NK-92 (cell line): ENCODE results near the gene RENBP.

Source experiments
- DNase-seq: peaks from one replicate; lab custom pipeline; 2025; ENCODE audit not compliant: unreplicated experiment; lab: John Stamatoyannopoulos, UW

Gene RENBP

GRCh38 chrX:153971124-153971449, 26.6 kb upstream of the RENBP start:
- no peak for DNase-seq

- DNase-seq, result no peak
Observed at GRCh38 chrX:153970357-153971123, 26.1 kb upstream of the RENBP start.

GRCh38 chrX:153969904-153970356, 25.5 kb upstream of the RENBP start:
- DNase-seq, result no peak

GRCh38 chrX:153969125-153969903, 24.9 kb upstream of the RENBP start:
- DNase-seq, result no peak

DNA sequence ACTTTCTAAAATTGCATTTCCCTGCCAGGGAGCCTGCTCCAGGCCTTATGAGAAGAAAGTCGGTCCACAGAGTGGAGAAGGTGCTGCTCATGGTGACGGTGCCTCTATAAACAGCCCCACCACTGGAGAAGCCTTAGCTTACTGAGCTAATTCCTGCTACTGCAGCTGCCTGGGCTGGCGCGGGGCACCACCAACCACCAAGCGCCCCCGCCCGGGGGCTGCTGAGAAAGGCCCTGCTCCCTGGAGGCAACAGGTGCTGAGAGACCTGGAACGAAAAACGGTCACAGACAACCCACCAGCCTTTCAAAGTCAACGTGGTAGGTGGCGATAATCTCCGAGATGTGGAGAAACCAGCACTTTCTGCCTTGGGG, 24.3 kb upstream of the RENBP start:
- DNase-seq, result no peak

- DNase-seq, result no peak
Observed at GRCh38 chrX:153968255-153968654, 23.8 kb upstream of the RENBP start.

DNA sequence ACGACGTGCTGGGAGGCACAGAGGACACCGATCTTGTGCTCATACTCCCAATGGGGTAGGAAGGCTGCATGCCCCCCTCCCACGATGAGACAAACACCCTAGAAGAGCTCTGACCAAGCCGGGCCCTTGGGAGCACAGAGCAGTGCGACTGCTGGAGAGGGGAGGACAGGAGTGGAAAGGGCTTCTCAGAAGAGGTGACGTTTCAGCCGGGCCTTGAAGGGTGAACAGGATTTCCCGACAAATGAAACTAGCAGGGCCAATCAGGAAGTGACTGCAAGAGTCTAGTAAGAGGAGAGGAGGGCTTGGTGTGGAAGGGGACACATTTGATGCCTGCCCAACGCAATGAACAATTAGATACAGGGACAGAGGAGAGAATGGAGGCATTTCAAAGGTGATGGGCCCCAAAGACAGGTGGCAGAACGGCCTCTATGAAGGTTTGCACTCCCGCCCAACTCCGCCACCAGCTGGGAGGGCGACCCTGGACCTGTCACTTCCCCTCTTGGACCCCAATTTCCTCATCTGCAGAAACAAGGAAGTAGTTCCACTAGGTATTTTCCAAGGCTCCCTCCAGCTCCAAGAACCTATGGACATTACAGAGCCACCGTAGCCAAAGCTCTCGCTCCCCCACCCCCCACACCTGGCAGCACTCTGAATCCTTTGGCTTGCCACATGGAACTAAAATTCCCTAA, 23.2 kb upstream of the RENBP start:
- DNase-seq, result no peak

DNA sequence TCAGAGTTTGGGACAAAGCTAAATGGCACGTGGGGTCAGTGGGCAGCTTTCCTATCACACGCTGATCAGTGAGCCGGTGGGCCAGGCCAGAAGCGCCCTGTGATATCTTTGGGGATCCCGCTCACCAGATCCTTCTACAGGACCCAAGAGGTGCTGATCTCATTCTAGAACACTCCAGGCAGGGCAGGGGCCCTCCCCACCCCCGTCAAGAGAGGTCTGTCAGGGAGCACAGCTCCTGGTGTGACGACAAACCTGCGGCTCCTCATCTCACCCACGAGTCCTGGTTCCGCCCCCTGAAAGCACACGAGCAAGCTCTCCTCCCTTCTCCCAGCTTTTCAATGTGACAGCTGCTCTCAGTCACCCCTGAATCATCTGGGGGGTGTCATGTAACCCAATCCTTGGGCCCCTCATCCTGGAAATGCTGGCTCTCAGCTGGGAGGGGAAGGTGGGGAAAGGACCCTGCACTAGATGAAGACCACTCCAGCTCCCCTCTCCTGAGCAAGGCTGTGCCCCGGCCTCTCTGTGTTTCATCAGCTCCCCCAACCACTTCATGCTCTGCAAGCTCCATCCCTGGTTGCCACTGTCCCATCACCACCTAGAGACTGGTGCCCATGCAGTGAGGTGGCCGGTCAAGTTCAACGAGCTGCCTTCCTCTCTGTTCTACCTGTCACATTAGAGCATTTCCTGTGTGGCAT, 22.5 kb upstream of the RENBP start:
- DNase-seq, result no peak

DNA sequence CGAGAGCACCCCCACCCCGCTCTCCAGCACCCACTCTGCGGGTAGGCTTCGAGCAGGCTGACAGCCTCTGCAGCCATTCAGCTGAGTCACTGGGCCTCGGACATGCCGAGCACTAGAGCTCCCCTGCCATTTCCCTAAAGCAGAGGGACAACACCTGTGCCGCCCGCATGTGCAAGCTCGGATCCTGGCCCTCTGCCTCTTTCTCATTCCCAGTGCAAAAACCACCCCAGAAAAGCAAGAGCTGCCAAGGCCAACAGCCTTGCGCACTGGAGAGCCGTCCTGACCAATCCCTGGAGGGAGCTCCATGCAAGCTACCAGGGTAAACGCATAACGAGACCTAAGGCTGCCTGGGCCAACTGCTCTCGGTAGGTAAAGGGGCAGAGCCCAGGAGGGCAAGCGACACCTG, 21.8 kb upstream of the RENBP start:
- DNase-seq, result no peak

DNA sequence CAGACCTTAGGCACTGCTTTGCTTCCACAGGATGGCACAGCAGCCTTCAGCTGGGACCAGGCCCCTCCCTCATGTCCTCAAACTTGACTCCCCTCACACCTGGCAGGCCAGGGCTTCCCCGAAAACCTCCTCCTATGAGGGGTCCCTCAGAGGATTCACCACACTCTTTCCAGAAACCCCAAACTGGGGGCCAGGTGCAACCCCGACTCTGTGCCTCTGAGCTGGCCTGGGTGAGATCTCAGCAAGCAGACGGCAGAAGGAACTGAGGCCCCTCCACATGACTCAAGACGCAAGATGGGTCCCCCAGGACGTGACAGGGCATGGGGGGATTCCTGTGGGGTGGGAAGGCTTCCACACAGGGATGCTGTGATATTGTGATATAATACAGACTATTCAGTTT, 21.0 kb upstream of the RENBP start:
- DNase-seq, result no peak

DNA sequence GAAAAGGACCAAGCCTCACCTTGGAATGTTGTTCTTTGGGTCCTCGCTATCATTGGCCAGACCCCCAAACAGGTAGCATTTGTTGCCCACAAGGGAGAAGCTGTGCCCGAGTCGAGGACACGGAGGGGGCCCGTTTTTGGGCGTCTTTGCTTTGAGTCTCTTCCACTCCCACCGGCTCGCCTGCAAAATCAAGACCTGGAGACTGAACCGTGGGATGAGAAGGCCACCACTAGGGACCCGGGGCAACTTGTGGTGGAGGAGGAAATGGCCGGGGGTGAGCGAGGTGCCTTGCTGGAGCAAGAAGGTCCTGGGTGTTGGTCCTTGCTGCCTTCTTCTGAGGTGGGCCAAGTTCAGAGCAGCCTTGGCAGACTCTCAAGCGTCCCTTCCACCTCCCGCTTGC, 19.7 kb upstream of the RENBP start:
- DNase-seq, result no peak

- DNase-seq, result no peak
Observed at GRCh38 chrX:153963546-153963945, 19.1 kb upstream of the RENBP start.

GRCh38 chrX:153961292-153961691, 16.8 kb upstream of the RENBP start:
- DNase-seq, result no peak

GRCh38 chrX:153960786-153961185, 16.3 kb upstream of the RENBP start:
- no peak for DNase-seq

- no peak for DNase-seq
Observed at GRCh38 chrX:153960077-153960476, 15.6 kb upstream of the RENBP start.

GRCh38 chrX:153959649-153960048, 15.2 kb upstream of the RENBP start:
- DNase-seq, result no peak

DNA sequence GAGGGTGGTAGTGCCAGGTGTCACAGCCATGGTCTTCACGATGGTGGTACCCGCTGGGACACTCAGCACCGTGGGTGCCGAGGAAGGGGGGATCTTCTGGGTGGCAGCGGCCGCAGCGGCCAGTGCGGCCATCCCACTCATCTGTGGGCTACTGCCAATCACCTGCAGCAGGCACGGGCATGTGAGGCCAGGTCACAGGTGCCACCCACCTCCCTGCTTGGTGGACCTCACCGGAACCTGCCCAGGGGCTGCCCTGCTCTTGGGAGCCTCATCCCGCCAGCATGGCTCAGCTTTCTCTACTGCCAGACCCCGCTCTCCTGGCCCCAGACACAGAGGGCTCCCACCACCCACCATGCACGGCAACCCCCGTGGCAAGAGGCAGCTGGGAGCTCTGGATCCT, 14.2 kb upstream of the RENBP start:
- DNase-seq, result no peak

- DNase-seq, result no peak
Observed at GRCh38 chrX:153957224-153957623, 12.8 kb upstream of the RENBP start.

DNA sequence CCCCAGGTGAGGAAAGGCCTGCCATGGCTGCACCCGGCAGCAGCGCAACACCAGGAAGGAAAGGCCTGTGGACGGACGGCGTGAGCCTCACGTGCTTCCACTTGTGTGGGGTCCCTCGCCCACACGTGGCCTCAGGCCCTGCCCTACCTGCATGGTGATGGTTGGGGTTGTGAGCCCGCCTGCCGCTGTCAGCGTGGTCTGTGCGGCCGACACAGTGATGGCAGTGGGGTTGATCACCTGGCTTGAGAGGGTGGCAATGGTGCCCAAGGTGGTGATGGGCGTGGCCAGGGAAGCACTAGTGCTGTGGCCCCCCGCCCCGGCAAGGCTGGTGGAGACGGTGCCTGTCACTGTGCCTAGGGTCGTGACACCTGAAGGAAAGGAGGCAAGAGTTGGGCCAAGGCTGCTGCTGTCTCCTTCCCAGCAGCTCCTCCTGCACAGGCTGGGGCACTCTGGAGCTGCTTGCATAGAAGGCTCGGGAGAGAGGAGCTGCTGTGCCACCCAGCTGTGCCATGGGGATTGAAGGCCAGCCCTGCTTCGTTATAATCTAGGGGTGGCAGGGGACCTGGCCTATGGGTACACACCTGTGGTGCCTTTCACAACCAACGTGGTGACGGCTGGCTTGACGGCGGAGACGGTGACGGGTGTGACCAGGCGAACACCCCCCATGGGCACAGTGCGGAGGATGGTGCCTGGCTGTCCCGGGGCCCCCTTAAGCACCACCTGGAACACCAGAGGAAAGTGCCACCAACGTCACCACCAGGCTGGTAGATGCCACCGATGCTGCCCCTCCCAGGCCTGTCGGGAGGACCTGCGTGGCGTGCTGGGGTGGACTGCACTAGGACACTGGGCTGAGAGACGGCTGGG, 11.8 kb upstream of the RENBP start:
- no peak for DNase-seq

- no peak for DNase-seq
Observed at GRCh38 chrX:153955228-153955732, 10.8 kb upstream of the RENBP start.
